G401 (cell line): ENCODE measurements around the gene CSRP1. TPM values are rescaled to one million over a fixed set of nuclear protein-coding genes. Genes with fewer than 3 reads are reported as not detected.

Source experiments
- DNase-seq: peaks from one replicate; pipeline ENCODE4 v3.0.0-alpha.2; 2015; ENCODE audit warnings: low spot score
- in situ Hi-C: cut with HindIII; loops from 2 replicates; pipeline ENCODE4 v1.10.0; 2016; ENCODE audit warnings: low sequenced_read_pairs, mixed read lengths
- total RNA-seq: library from RNA; depleted of rRNA; stranded (reverse); fragments of >200 nt; shearing (Covaris generic); gene quantifications from 2 replicates; pipeline ENCODE4 v1.2.3, GENCODE V29; 2014; rRNA removed

Gene CSRP1
- total RNA-seq, 1 experiment from 2014 or later = 176 TPM

DNA sequence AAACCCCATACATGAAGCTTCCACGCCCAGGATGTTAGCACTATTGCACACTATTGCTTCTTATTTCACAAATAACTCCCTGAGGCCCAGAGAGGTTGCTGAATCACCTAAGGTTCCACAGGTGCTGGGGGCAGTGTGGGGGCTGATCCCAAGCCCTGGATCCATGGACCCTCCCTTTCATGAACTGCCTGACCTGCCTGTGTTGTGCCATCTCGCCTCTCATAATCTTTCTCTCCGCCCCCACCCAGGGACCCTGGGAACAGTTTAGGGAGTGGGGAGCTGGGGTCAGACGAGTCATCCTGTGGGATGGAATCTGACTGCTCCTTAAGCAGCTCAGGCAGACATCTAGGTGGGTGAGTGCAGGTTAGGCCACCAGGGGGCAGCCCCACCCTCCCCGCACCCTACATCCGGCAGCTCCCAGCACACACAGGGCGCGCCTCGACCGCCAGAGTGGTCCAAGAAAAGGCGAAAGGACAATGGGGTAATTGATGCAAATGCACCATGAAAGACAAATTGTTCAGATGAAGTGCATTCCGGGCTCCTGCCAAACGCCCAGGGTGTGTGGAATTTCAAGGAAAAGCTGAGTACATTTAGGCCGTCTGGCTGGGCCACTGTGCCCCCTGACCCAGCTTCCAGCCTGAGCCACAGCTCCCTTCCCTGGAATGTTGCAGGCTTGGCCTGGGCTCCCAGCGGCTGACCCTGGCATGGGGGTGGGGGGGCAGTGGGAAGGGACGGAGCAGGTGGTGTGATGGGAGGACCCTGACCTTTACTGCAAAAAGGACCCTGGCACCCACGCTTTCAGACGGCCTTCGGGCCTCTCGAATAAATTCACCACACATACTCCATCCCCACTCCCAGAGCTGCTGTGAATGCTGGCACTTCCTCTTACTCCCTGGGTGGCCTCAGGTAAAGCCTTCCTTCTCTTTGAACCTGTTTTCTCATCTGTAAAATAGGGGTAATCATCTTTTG, 58.7 kb downstream of the CSRP1 start:
- in situ Hi-C loops = loop anchor here (5.0 kb wide), 1 partner anchor 91 kb away; no protein-coding TSS in a partner anchor
- peak; percentile 48 for DNase-seq

DNA sequence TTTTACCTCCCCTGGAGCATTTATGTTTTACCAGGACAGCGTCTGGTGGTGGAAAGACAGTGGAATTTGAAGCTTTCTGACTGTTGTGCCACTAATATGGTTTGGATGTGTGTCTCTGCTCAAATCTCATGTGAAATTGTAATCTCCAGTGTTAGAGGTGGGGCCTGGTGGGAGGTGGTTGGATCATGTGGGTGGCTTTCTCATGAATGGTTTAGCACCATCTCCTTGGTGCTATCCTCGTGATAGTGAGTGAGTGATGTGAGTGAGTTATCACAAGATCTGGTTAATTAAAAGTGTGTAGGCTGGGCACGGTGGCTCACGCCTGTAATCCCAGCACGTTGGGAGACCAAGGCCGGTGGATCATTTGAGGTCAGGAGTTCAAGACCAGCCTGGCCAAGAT, 61.6 kb downstream of the CSRP1 start:
- no peak for DNase-seq
- in situ Hi-C loops = loop anchor here (5.0 kb wide), 1 partner anchor 88 kb away; no protein-coding TSS in a partner anchor

DNA sequence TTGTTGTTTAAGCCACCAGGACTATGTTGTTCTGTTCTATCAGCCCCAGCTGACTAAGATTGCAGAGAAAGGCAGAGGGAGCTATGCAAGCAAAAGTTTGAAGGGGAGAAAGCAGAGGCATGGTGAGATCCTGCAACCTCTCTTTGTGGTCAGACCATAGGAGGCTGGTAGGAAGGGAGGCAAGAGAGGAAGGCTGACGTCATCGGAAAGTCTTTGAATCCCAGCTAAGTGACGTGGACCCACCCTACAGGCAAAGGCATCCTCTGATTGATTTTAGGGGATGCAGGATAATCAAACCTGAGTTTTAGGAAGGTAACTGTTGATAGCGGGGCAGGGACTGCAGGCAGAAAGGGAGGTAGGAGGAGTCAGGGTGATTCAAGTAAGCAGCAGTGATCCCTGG, 62.1 kb downstream of the CSRP1 start:
- in situ Hi-C loops = loop anchor here (5.0 kb wide), 1 partner anchor 87 kb away; no protein-coding TSS in a partner anchor
- no peak for DNase-seq

DNA sequence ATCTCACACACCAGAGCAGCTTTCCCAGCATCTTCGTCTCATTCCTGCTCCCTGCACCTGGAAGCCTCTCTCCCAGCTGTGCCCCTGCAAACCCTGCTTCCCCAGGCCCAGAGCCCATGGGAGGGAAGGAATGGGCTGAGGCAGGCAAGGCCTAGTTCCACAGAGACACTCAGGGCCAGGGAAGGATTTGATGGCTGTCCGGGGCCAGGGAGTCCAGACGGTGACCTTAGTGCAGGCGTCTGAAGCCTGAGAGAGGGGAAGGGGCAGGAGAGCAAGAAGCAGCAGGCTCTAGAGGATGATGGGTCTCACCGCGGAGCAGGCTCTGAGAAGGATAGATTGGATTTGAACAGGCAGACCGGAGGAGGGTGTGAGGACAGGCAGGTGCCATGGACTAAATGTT, 63.2 kb downstream of the CSRP1 start:
- no peak for DNase-seq
- in situ Hi-C loops = no loop called here

DNA sequence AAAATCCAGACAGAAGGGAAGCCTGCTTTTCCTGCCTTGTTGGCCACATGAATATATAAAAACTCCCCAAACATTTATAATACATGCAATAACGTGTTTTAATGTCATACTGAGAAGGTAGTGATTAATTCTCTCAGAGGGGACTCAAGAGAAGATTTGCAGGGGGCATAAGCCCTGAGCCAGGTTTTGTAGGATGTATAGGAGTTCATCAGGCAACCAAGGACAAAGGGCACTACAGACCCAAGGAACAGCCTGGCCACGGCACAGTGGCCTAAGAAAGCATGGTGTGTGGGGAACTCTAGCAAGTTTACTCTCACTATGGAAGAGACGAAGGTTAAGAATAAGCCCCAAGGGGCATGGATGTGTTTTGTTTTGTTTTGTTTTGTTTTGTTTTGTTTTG, 70.0 kb downstream of the CSRP1 start:
- no peak for DNase-seq
- in situ Hi-C loops = no loop called here

DNA sequence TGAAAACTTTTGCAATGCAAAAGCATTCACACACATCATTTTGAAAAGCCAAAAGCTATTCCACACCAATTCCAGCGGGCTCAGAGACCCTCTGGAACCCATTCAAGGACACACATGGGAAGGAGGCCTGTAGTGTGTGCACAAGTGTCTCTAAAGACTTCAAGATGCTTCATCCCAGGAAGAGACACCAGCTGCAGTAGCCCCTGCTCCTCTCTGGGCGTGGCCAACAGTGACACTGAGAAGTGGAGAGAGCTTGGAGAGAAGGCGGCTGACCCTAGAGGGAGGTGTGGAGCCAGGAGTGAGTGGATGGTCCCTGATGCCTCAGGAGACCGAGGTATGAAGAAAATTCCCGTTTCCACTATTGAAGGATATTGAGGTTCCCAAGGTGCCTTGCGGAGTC, 70.5 kb downstream of the CSRP1 start:
- peak; percentile 46 for DNase-seq
- in situ Hi-C loops = no loop called here

DNA sequence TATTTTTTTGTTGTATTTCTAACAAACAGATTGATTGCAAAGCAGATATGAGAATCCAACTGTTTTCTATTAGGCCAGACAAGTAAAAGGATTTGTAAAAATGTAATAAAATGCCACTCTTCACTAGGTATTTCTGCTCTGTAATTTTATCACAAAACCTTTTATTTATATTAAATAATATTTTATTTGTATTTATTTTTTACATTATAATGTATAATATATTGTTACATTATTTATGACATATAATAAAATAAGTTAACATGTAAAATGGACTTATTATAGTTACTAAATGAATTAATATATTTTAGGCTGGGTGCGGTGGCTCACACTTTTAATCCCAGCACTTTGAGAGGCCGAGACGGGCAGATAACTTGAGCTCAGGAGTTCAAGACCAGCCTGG, 72.7 kb downstream of the CSRP1 start:
- DNase-seq = no peak
- in situ Hi-C loops = no loop called here

DNA sequence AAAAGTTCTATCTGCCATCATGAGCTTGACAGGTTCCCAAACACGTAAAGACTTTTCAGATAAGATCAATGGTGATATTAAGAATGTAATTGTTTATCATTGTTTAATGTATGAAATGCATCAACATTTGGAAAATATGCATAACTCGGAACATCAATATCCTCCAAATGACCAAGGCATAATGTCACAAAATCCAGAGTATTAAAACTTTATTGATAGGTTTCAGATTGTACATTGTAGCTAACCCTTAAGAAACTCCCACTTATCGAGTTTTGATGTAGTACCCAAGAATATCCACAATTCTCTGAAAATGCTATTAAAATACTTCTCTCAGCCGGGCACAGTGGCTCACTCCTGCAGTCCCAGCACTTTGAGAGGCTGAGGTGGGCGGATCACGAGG, 73.3 kb downstream of the CSRP1 start:
- in situ Hi-C loops = no loop called here

More for the DNA sequence above, 73.3 kb downstream of the CSRP1 start:
- no peak for DNase-seq

Other genes with a start within 250 kb of the CSRP1 start
- gene PKP1, start 223.6 kb downstream of the CSRP1 start, total RNA-seq = 0.06 TPM in 1 of 2 replicates, not detected in the other
- 18.3 and 22.2 TPM in 2 replicates for gene TNNT2, start 129.4 kb downstream of the CSRP1 start, total RNA-seq
- 0.20 and 6.1 TPM in 2 replicates for gene LAD1, start 107.8 kb downstream of the CSRP1 start, total RNA-seq
- 57.1 and 57.8 TPM in 2 replicates for gene TNNI1, start 85.4 kb downstream of the CSRP1 start, total RNA-seq
- gene PHLDA3, start 37.9 kb downstream of the CSRP1 start, total RNA-seq = 400 and 462 TPM in 2 replicates
- 14.4 and 20.0 TPM in 2 replicates for gene NAV1, start 32.0 kb upstream of the CSRP1 start, total RNA-seq